Immature natural killer cell (primary cell): ENCODE measurements around the gene BACH1. TPM values are rescaled to one million over a fixed set of nuclear protein-coding genes. Genes with fewer than 3 reads are reported as not detected.
"Not testable (repeated sequence)": the region's sequence is repeated elsewhere in the genome, so short reads cannot be mapped to it uniquely, and the experiment has no call there.

Experiments used
- DNase-seq, 3 donors: peaks; one replicate each; pipeline ENCODE4 v3.0.0; 2022; ENCODE audit warnings: mixed read lengths in 1 of 3
- H3K27ac Mint-ChIP-seq, 6 donors: one replicate each; pipeline ENCODE4 v1.8.0; 2020; ENCODE audit warnings: mixed read lengths in 6 of 6, mild to moderate bottlenecking in 5 of 6, inconsistent platforms in 4 of 6, moderate library complexity in 3 of 6
- H3K27me3 Mint-ChIP-seq, 3 donors: one replicate each; pipeline ENCODE4 v1.8.0; 2020 to 2021; ENCODE audit warnings: low read depth in 3 of 3, mild to moderate bottlenecking in 3 of 3, mixed read lengths in 3 of 3, moderate library complexity in 3 of 3, inconsistent platforms in 1 of 3
- H3K36me3 Mint-ChIP-seq, 3 donors: one replicate each; pipeline ENCODE4 v1.8.0; 2020; ENCODE audit warnings: mixed read lengths in 3 of 3, inconsistent platforms in 2 of 3, mild to moderate bottlenecking in 2 of 3
- H3K4me1 Mint-ChIP-seq, 2 donors: one replicate each; pipeline ENCODE4 v1.8.0; 2020; ENCODE audit warnings: inconsistent platforms in 2 of 2, mild to moderate bottlenecking in 2 of 2, mixed read lengths in 2 of 2, moderate library complexity in 1 of 2
- H3K4me3 Mint-ChIP-seq, 5 donors: one replicate each; pipeline ENCODE4 v1.8.0; 2020; ENCODE audit warnings: mild to moderate bottlenecking in 5 of 5, mixed read lengths in 5 of 5, inconsistent platforms in 3 of 5, moderate library complexity in 3 of 5
- H3K9me3 Mint-ChIP-seq, 6 donors: one replicate each; pipeline ENCODE4 v1.8.0; 2020; ENCODE audit warnings: mild to moderate bottlenecking in 6 of 6, mixed read lengths in 6 of 6, inconsistent platforms in 4 of 6, moderate library complexity in 3 of 6
- polyA plus RNA-seq, 3 donors: library from polyadenylated mRNA; unstranded; fragments of 300-500 nt; fragmentation: Illumina TruSeq; gene quantifications; one replicate each; pipeline ENCODE4 v1.2.3, GENCODE V29; 2021

BACH1 gene
- polyA plus RNA-seq, 3 donors from 2014 or later: 10.1 to 30.2 (median 17.4) TPM

DNA sequence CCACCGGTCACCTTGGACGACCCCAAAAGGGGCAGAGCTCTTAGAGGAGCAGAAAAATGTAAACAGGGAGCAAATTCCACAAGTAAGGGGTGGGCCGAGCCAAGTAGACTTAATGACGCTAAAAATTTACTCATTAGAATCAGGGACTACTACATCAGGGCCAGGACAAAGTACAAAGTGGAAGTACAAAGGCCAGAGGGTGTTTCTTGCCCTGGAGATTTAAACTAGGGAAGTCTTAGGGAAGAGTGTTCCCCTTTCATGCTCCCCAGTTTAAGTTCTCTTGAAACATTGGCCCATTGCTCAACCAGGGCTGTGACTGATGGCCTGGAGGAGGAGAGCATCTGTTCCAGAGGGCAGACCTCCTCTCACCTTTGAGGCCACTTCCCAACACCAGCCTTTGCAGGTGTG is 48.6 kb downstream of the BACH1 start:
- H3K36me3 Mint-ChIP-seq: peaks cover 0 to 27% (median 4%) of the 10 kb centered on the region in 3 donors
- peak overlapping the region in 1 of 6 donors; percentile 59 for H3K27ac Mint-ChIP-seq

DNA sequence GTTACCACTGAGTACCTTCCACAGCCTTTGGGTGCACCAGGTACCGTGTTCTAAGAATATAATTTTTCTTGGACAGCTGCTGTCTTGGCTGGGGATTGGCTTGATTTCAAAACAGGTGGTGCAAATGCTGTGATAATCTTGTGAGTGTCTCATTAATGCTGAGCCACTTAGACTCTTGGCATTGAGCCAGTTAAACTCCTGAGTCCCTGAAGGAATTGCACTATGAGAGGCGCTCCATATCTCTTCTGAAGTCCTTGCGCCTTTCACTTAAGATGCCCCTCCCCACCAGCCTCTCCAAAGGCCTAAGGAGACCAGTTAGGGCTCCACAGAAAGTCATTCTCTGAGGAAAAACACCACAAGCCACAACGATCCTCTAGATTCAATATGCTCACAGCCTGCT is 51.0 kb downstream of the BACH1 start:
- no peak overlapping the region for H3K27ac Mint-ChIP-seq
- no peak for DNase-seq
- H3K27me3 Mint-ChIP-seq: no peaks in the 10 kb centered on the region
- peaks cover 10 to 13% of the 10 kb centered on the region in 2 donors for H3K4me1 Mint-ChIP-seq
- peaks cover 1 to 10% (median 6%) of the 10 kb centered on the region in 6 donors for H3K9me3 Mint-ChIP-seq
- peaks cover 18 to 32% (median 19%) of the 10 kb centered on the region in 3 donors for H3K36me3 Mint-ChIP-seq
- H3K4me3 Mint-ChIP-seq: no peak overlapping the region

More for the DNA sequence above, 48.6 kb downstream of the BACH1 start:
- Mint-ChIP-seq H3K4me3 (no peak overlapping the region), H3K27me3 (no peaks in the 10 kb centered on the region), H3K4me1 (peaks cover 10 to 17% of the 10 kb centered on the region in 2 donors), H3K9me3 (no peaks in the 10 kb centered on the region)
- DNase-seq: no peak

DNA sequence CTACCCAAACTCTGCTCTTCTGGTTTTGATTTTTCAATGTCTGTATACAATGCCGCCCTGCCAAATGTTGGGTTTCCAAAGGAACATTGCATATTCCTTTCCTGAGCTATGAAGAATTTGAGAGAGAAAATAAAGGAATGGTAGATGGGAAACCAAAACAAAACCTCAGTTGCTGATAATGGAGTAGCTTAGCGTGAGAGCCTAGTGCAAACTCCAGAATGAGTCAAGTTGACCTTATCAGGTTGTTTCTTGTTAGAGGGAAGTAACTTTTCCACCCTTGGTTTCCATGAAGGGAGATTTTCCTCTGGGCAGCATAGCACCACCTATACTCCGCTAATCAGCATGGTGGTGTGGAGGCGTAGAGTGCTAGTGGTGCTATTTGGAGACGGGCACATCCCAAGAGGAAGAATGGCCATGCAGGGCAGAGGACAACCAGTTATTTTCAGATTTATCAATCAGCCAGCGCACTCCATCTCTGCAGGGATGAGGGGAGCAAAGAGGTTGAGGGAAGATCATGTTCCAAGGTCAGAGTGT is 51.6 kb downstream of the BACH1 start:
- Mint-ChIP-seq H3K9me3 (peaks cover 2 to 12% (median 7%) of the 10 kb centered on the region in 6 donors), H3K4me1 (peaks cover 10 to 13% of the 10 kb centered on the region in 2 donors), H3K27ac (peak overlapping the region in 2 of 6 donors; percentile 6 to 41), H3K27me3 (no peaks in the 10 kb centered on the region), H3K4me3 (no peak overlapping the region), H3K36me3 (peaks cover 21 to 34% (median 21%) of the 10 kb centered on the region in 3 donors)
- no peak for DNase-seq

DNA sequence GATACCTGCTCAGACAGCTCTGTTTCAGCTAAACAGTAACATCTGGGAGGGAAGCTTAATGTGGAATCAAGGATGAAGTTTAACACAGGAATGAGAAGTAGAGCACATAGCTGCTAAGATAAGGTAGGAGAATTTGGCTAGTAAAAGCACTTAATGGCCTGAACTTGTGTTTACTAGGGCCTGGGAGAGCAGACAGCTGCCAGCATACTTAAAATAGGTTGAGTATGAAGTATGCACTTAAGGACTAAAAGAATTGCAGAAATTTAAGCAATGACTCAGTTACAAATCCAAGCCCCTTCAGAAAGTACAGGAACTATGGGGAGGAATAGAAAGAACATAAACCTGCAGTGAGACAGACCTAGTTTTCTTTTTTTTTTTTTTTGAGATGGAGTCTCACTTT is 53.0 kb downstream of the BACH1 start:
- Mint-ChIP-seq H3K4me1 (peaks cover 10 to 16% of the 10 kb centered on the region in 2 donors), H3K9me3 (peaks cover 2 to 12% (median 7%) of the 10 kb centered on the region in 6 donors), H3K27ac (no peak overlapping the region), H3K27me3 (no peaks in the 10 kb centered on the region), H3K36me3 (peaks cover 21 to 32% (median 21%) of the 10 kb centered on the region in 3 donors), H3K4me3 (no peak overlapping the region)
- no peak for DNase-seq

DNA sequence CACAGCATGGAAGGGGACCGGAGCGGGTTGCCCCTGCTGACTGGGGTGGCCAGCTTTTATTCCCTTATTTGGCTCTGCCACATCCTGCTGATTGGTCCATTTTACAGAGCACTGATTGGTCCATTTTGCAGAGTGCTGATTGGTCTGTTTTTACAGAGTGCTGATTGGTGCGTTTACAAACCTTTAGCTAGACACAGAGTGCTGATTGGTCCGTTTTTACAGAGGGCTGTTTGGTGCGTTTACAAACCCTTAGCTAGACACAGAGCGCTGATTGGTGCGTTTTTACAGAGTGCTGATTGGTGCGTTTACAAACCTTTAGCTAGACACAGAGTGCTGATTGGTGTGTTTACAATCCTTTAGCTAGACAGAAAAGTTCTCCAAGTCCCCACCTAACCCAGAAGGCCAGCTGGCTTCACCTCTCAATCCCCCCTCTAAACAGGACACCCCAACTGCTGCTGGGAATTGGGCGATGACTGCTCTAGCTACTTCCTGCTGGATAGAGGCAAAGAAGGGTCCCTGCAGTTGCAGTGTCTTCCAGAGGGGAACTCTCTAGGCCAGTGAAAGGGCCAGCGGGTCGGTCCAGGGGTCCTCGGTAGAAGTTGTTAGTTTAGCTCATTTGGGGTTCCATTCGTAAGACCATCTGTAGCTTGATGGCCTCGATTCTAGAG is 56.5 kb downstream of the BACH1 start:
- Mint-ChIP-seq H3K36me3 (peaks cover 21 to 31% (median 25%) of the 10 kb centered on the region in 3 donors), H3K4me1 (peaks cover 10 to 18% of the 10 kb centered on the region in 2 donors), H3K9me3 (peaks cover 2 to 12% (median 7%) of the 10 kb centered on the region in 6 donors)
- H3K27ac Mint-ChIP-seq, DNase-seq, H3K4me3 Mint-ChIP-seq, H3K27me3 Mint-ChIP-seq: not testable (repeated sequence)

DNA sequence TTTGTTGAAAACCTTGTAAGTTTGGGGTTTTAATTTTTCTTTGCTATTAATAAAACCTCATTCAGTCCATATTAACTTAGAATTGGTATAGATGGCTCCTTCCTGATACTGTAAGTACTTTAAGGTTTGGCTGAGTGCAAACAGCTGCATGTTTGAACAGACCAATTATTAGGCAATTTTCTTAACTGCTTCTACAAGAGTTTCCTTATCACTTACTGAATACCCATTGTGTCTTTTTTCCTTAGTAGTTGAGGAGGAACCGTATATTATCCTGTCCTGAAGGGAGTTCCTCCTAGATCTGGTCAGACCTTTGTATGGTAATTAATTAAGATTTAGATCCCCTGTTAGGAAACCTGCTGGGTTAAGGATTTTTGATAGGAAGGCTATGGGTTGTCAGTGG is 57.6 kb downstream of the BACH1 start:
- not testable (repeated sequence) for H3K27ac Mint-ChIP-seq, H3K4me3 Mint-ChIP-seq
- peaks cover 2 to 12% (median 7%) of the 10 kb centered on the region in 6 donors for H3K9me3 Mint-ChIP-seq

DNA sequence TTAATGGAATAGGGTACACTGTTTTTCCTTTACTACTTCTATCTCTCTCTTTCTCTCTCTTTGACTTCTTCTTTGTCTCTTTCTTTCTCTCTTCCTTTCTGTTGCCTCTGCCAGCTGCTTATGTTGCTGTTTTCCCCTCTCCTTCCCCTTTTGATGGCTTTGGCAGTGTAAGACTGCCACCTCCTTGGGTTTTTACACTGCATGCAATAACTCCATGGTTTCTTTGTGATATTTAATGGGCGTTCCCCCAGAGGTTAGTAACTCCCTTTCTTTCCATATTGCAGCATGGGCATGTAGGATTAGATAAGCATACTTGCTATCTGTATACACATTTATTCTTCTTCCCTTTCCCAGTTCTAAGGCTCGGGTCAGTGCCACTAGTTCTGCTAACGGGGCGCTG is 58.1 kb downstream of the BACH1 start:
- Mint-ChIP-seq H3K27ac (peak overlapping the region in 2 of 6 donors; percentile 7 to 8), H3K36me3 (peaks cover 25 to 30% (median 30%) of the 10 kb centered on the region in 3 donors), H3K9me3 (peaks cover 2 to 12% (median 7%) of the 10 kb centered on the region in 6 donors), H3K4me1 (peaks cover 10 to 18% of the 10 kb centered on the region in 2 donors)
- H3K27me3 Mint-ChIP-seq, DNase-seq, H3K4me3 Mint-ChIP-seq: not testable (repeated sequence)

More for the DNA sequence above, 57.6 kb downstream of the BACH1 start:
- not testable (repeated sequence) for H3K27me3 Mint-ChIP-seq, DNase-seq
- peaks cover 25 to 30% (median 27%) of the 10 kb centered on the region in 3 donors for H3K36me3 Mint-ChIP-seq
- H3K4me1 Mint-ChIP-seq: peaks cover 10 to 18% of the 10 kb centered on the region in 2 donors

DNA sequence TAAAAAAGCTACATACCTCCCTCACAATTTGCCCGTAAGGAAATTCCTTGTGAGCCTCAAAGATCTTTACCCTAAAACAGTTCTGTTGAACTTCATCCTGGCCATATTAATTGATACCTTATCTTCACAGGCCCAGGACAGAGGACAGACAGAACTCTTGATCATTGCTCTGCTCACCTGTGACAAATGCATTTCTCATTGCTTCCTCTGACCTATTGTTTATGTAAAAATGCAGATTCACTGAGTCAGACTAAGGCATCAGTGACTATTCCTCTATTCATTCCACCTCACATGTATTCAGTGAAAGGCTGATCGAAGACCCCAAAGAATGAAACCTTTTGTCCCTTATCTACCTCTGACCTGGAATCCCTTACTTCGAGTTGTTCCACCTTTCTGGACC is 61.0 kb downstream of the BACH1 start:
- peaks cover 9 to 28% (median 23%) of the 10 kb centered on the region in 3 donors for H3K36me3 Mint-ChIP-seq
- peaks cover 10 to 18% of the 10 kb centered on the region in 2 donors for H3K4me1 Mint-ChIP-seq
- H3K27ac Mint-ChIP-seq: no peak overlapping the region
- DNase-seq: no peak
- peaks cover under 1 to 3% (median under 1%) of the 10 kb centered on the region in 6 donors for H3K9me3 Mint-ChIP-seq
- H3K27me3 Mint-ChIP-seq: peaks cover 2% of the 10 kb centered on the region in 3 donors
- H3K4me3 Mint-ChIP-seq: no peak overlapping the region

DNA sequence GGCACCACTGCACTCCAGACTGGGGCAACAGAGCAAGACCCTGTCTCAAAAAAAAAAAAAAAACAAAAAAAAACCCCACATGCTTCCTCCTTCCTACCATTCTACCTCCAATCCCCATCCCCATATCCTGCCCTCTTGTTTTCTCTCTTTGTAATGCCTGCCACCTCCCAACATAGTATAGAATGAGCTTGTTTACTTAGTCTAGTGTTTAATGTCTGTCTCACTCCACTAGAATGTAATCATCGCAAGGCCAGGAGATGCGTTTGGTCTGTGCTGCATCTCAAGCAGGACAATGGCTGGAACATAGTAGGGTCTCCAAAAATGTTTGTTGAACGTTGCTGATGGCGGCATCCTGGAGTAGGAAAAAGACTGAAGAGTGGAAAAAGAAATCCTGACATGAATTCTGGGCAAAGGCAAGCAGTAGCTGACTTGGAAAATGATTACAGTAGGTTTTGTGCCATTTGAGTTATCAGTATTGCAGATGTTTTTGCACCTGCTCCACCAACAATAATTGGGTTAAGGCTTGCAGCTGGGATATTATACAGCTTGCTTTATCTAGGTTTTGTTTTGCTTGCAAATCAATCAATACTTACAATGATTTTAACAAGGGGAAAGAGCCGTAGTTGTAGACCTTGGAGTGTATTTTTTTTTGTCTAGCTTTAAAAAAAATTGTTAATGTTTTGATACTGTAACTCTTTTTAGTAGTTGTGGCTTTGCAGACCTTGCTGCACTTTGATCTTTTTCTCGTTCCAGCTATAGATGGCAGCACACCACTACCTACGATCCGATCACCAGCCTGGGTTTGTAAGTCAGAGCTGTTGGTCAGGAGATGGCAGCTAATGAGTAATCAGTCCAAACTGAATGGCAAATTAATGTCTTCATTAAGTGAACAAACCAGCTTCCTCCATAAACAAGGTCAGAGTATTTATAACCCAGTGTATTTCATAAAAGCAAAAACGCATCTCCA is 62.4 kb downstream of the BACH1 start:
- Mint-ChIP-seq H3K4me1 (peaks cover 10 to 18% of the 10 kb centered on the region in 2 donors), H3K27me3 (peaks cover 2% of the 10 kb centered on the region in 3 donors), H3K27ac (peak overlapping the region in 1 of 6 donors; percentile 35), H3K4me3 (no peak overlapping the region), H3K36me3 (peaks cover 7 to 26% (median 25%) of the 10 kb centered on the region in 3 donors), H3K9me3 (no peaks in the 10 kb centered on the region)
- no peak for DNase-seq

DNA sequence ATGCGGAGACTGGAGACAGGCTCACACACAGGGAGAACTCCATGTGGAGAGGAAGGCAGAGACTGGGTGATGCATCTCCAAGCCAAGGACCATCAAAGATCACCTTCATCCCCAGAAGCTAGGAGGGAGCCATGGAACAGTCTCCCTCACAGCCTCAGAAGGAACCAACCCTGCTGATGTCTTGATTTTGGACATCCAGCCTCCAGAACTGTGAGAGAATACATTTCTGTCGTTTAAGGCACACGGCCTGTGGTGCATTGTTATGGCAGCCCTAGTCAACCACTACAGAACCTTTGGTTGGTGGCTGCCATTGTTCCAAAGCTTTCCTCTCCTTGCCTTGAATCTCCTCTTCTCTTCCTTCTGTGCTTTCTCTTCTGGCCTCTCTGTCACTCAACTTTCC is 64.0 kb downstream of the BACH1 start:
- no peak overlapping the region for H3K4me3 Mint-ChIP-seq
- no peak overlapping the region for H3K27ac Mint-ChIP-seq
- peaks cover 4 to 6% of the 10 kb centered on the region in 2 donors for H3K4me1 Mint-ChIP-seq
- peaks cover 0 to 2% (median 2%) of the 10 kb centered on the region in 3 donors for H3K27me3 Mint-ChIP-seq
- no peak for DNase-seq
- H3K9me3 Mint-ChIP-seq: no peaks in the 10 kb centered on the region
- H3K36me3 Mint-ChIP-seq: peaks cover 7 to 26% (median 25%) of the 10 kb centered on the region in 3 donors

DNA sequence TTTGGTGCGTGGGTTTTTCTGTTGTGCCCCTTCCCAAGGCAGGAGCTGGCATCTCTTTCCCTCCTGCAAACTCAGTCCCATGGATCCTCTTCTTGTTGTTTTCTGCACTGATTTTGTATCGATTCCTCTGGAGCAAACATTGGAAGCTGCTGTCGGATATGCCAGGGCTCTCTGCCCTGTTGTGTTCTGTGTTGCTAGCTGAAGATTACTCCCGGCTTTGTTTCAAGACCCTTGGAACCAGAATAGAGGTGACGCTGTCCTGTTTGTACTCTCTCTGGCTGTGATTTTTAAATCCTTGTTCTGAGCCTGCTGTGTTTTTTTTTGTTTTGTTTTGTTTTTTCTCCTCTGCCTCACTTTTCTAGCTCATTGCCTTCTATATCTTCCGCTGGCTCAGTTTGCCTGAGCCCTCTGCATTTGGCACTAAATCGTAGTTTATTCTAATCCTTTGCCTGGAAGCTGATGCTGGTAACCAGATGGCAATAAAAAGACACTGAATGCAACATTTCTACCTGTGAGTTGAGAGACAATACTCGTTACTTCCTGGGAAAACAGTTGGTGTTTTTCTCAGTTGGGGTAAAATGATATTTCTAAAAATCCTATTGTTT is 67.0 kb downstream of the BACH1 start:
- H3K4me3 Mint-ChIP-seq: no peak overlapping the region
- no peaks in the 10 kb centered on the region for H3K4me1 Mint-ChIP-seq
- H3K27ac Mint-ChIP-seq: peak overlapping the region in 1 of 6 donors; percentile 47

DNA sequence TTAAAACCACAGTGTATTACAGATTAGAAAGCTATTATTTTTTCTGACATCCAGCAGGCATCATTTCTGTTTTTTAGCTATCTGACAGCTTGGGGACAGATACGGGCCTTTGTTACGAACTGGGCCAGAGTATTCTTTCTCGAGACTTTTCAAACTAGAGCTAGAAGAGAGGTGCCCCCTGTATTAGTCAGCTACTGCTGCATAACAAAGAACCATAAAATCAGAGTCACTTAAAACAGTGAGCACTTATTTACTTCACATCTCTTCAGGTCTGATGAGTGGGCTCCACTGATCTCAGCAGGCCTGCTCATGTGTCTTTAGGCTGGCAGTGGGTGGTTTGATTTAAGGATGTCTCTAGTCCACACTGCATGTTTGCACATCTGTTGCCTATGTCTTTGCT is 67.8 kb downstream of the BACH1 start:
- Mint-ChIP-seq H3K27ac (no peak overlapping the region), H3K36me3 (peaks cover 9 to 23% (median 21%) of the 10 kb centered on the region in 3 donors), H3K27me3 (peaks cover 0 to 2% (median 2%) of the 10 kb centered on the region in 3 donors), H3K9me3 (no peaks in the 10 kb centered on the region), H3K4me1 (no peaks in the 10 kb centered on the region), H3K4me3 (no peak overlapping the region)
- DNase-seq: no peak

More for the DNA sequence above, 67.0 kb downstream of the BACH1 start:
- Mint-ChIP-seq H3K9me3 (no peaks in the 10 kb centered on the region), H3K36me3 (peaks cover 9 to 29% (median 28%) of the 10 kb centered on the region in 3 donors), H3K27me3 (peaks cover 0 to 2% (median 2%) of the 10 kb centered on the region in 3 donors)
- no peak for DNase-seq

DNA sequence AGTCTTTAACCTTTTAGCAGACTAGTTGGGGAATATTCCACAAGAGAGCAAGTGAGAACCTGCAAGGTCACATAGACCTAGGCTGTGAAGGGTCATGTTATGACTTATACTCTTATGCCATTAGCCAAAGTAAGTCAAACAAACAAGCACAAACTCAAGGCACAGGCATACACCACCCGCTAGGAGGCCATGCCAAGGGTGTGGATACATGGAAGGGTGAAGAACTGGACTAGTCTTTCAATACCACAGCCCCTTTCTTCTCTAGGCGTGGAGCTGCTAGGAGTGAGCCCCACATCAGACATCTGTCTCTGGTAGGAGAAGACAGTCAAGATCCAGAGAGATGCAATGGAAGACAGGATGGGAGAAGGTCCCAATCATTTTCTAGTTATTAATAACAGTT is 68.6 kb downstream of the BACH1 start:
- H3K4me3 Mint-ChIP-seq: no peak overlapping the region
- H3K9me3 Mint-ChIP-seq: no peaks in the 10 kb centered on the region
- peaks cover 0 to 2% (median 2%) of the 10 kb centered on the region in 3 donors for H3K27me3 Mint-ChIP-seq
- H3K27ac Mint-ChIP-seq: no peak overlapping the region
- H3K4me1 Mint-ChIP-seq: no peaks in the 10 kb centered on the region
- DNase-seq: no peak
- peaks cover 7 to 20% (median 19%) of the 10 kb centered on the region in 3 donors for H3K36me3 Mint-ChIP-seq
